Keratinocyte (primary cell): ENCODE data around the gene ROR2.

Experiments used
- EZH2 ChIP-seq: IDR thresholded peaks from one replicate; pipeline ENCODE4 v1.6.1; 2012; ENCODE audit warnings: inconsistent platforms, mild to moderate bottlenecking, low read length, moderate library complexity
- TF ChIP-seq, protein P1 (sequence below), 3 experiments: IDR thresholded peaks in 1 of 3; conservative IDR thresholded peaks in 1 of 3; optimal IDR thresholded peaks in 1 of 3; 2 replicates in 2 of 3; 3 replicates in 1 of 3; pipeline versions ENCODE3 to v1.5.1; 2011; ENCODE audit warnings: low read length in 3 of 3, mild to moderate bottlenecking in 3 of 3, moderate library complexity in 2 of 3, control low read depth in 1 of 3, inconsistent platforms in 1 of 3; ENCODE audit not compliant: insufficient read depth in 2 of 3; ENCODE audit errors: extremely low read depth in 1 of 3

DNA sequence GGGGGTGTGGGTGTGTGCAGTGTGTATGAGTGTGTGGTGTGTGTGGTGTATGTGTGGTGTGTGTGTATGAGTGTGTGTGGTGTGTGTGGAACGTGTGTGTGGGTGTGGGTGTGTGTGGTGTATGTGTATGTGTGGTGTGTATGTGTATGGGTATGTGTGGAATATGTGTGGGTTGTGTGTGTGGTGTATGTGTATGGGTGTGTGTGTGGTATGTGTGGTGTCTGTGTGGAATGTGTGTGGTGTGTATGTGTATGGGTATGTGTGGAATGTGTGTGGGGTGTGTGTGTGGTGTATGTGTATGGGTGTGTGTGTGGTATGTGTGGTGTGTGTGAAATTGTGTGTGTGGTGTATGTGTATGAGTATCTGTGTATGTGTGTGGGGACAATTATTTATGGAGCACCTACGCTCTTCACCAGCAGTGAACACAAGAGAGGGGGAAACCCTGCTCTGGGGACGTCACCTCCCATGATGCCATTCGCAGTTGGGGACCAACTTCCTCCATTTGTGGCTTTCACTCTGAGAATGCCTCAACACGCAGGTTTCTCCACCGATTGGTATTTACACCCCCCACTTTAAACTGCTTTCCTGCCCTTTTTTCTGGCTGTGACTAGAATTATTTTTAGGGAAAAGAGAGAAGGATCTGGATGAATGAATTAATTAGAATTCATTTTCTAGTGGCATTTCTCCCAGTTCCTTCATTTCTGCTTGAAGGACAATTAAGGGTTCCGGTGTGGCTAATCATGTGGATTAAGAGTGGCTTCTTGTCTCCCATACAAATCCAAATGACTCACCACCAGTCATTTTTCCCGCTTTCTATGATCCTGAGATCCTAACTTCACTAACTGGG, 238.1 kb downstream of the ROR2 start:
- TF ChIP-seq, protein P1, sequence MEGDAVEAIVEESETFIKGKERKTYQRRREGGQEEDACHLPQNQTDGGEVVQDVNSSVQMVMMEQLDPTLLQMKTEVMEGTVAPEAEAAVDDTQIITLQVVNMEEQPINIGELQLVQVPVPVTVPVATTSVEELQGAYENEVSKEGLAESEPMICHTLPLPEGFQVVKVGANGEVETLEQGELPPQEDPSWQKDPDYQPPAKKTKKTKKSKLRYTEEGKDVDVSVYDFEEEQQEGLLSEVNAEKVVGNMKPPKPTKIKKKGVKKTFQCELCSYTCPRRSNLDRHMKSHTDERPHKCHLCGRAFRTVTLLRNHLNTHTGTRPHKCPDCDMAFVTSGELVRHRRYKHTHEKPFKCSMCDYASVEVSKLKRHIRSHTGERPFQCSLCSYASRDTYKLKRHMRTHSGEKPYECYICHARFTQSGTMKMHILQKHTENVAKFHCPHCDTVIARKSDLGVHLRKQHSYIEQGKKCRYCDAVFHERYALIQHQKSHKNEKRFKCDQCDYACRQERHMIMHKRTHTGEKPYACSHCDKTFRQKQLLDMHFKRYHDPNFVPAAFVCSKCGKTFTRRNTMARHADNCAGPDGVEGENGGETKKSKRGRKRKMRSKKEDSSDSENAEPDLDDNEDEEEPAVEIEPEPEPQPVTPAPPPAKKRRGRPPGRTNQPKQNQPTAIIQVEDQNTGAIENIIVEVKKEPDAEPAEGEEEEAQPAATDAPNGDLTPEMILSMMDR (optimal IDR thresholded peaks at IDR 0.05 in 1 of 3, IDR thresholded peaks at IDR 0.05 in 1 of 3, conservative IDR thresholded peaks at IDR 0.05 in 1 of 3; ENCODE audit: extremely low read depth in 1 of 3, insufficient read depth in 2 of 3, low read length in 3 of 3): no peak
- no peak for TF ChIP-seq EZH2
